ENCODE data around the gene LMAN2L. TPM values are rescaled to one million over a fixed set of nuclear protein-coding genes. Genes with fewer than 3 reads are reported as not detected.

LMAN2L gene
- 9.2 and 10.6 TPM in 2 replicates for total RNA-seq

GRCh38 chr2:96739633-96740428 lies at the start of gene LMAN2L:
TSS of gene LMAN2L (minus strand) at chr2:96740064. CDS start at chr2:96740040, 24 bp downstream.

GRCh38 chr2:96760036-96760985 lies 20.4 kb upstream of the LMAN2L start, which contains the start of gene CNNM4:
TSS of gene CNNM4 (plus strand) at chr2:96760902. CDS start at chr2:96761000, 98 bp downstream.

Other genes starting within 250 kb of the LMAN2L start
- not detected in 2 replicates for gene NEURL3, start 234.7 kb downstream of the LMAN2L start, total RNA-seq
- 4.1 and 5.1 TPM in 2 replicates for gene ARID5A, start 203.3 kb downstream of the LMAN2L start, total RNA-seq
- gene KANSL3, start 101.8 kb downstream of the LMAN2L start, total RNA-seq, result 19.1 and 22.5 TPM in 2 replicates
- gene FER1L5, start 97.3 kb downstream of the LMAN2L start, total RNA-seq, result under 0.01 and 0.39 TPM in 2 replicates
- 1.8 and 3.1 TPM in 2 replicates for gene CNNM4, start 20.8 kb upstream of the LMAN2L start, total RNA-seq
- 5.1 and 7.0 TPM in 2 replicates for gene CNNM3, start 76.2 kb upstream of the LMAN2L start, total RNA-seq
- gene ANKRD23, start 104.0 kb upstream of the LMAN2L start, total RNA-seq, result 1.4 and 2.6 TPM in 2 replicates
- 7.2 and 7.3 TPM in 2 replicates for gene ANKRD39, start 118.0 kb upstream of the LMAN2L start, total RNA-seq
- 13.6 and 14.3 TPM in 2 replicates for gene SEMA4C, start 130.0 kb upstream of the LMAN2L start, total RNA-seq
- not detected in 2 replicates for gene FAM178B, start 246.5 kb upstream of the LMAN2L start, total RNA-seq

Measured in subcutaneous preadipocyte (primary cell).